Measurements from ENCODE around the gene GDF15.

The GDF15 gene

DNA sequence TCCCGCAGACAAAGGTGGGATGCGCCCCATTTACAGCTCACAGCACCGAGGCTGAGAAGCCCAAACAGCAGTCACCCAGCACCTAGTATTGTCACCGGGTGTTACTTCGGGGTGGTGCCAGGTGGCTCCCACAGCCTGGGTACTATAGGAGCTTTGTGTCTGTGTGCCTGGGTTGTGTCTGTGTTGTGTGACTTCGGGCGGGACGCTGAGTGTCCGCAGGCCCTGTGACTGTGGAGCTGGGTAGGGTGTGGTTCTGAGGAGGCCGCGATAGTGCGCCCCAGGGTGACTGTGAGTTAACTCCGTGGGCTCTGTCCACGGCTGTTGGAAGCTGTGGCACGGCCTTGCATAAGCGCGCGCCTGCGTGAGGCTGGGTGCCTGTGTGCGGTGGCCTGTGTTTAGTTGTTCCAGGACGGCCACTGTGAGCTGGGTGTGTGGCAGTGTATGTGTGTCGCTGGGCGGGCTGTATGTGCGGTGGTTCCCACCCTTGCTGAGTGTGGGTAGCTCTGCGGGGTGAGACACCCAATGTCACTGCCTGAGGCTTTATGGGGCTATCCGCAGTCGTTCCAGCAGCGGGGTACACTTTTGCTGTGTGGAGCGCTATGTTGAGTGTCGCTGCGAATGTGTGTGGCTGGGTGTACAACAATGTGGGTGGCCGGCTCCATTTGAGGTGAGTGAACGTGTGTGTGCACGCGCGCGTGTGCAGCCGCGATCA lies 32.7 kb downstream of the GDF15 start:
- no peak for DNase-seq (ENCODE audit: low read depth in 2 of 2)

DNA sequence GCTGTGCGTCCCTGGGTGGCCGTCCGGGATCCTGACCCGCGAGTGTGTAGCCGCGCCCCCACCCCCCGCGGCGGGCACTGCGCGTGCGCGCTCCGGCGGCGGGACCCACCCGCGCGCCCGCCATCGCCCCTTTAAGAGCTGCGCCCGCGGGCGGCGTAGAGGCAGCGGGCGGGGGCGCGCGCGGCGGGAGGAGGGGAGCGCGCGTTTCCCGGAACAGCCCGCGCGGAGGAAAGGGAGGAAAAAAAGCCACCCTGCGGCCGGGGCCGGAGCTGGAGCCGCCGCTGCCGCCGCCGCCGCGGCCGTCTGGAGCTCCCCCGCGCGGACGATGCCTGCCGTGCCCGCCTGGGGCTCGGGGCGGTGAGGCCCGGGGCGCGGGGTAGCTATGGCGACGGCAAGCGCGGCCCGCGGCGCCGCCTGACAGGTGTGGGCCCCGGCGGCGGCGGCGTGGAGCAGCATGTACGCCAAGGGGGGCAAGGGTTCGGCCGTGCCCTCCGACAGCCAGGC lies 33.3 kb downstream of the GDF15 start, which contains the start of gene SSBP4:
Gene SSBP4, plus strand, starts transcription at position 204 of the 504 bp plus-strand sequence. Its CDS starts 251 bp downstream, at position 455.
- DNase-seq (ENCODE audit: low read depth in 2 of 2), result no peak

DNA sequence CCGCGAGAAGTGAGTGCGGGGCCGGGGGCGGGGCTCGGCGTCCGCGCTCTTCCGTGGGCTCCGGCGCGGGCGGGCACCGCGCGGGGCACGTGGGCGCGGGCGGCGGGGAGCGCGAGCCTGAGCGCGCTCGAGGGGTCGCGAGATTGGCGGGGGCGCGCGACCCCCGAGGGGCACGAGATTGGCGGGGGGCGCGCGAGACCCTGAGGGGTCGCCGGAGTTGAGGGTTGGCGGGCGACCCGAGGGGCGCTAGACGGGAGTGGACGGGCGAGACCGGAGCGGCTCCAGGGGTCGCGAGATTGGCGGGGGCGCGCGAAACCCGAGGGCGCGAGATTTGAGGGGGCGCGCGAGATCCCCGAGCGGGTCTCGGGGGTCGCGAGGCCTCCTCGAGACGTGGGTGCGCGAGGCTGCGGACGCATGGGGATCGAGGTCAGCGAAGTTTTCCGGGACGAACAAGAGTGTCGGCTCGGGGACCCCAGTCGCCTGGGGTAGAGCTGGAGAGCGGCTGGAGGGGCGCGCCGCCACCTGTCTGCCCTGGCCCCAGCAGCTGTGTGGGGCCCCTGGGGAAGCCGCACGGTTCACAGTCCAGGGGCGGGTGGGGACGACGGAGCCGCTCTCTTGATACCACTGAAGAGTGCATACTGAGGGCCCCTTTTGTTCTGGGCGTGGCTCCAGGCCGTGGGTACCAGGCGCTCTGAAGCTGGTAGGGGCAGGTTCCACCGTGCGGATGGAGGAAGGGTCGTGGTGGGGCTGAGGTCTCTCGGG lies 33.9 kb downstream of the GDF15 start:
- no peak for DNase-seq (ENCODE audit: low read depth in 2 of 2)

DNA sequence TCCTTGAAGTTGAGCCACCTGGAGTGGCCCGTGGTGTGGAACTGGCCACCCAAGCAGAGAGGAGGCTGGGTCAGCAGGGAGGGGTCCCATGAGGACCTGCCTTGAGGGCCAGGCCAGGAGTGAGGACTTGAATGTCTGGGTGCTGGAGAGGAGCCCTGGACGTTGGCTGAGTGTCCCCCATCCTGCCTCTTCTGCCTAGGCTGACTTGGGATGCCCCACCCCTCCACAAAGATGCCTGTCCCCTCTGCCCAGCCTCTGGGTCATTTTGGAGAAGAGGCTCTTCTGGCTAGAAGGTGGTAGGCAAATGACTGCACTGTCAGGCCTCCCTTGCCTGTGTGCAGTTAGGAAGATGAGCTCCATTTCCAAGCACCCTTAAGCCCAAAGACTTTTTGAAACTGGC lies 35.0 kb downstream of the GDF15 start:
- DNase-seq (ENCODE audit: low read depth in 2 of 2), result no peak

DNA sequence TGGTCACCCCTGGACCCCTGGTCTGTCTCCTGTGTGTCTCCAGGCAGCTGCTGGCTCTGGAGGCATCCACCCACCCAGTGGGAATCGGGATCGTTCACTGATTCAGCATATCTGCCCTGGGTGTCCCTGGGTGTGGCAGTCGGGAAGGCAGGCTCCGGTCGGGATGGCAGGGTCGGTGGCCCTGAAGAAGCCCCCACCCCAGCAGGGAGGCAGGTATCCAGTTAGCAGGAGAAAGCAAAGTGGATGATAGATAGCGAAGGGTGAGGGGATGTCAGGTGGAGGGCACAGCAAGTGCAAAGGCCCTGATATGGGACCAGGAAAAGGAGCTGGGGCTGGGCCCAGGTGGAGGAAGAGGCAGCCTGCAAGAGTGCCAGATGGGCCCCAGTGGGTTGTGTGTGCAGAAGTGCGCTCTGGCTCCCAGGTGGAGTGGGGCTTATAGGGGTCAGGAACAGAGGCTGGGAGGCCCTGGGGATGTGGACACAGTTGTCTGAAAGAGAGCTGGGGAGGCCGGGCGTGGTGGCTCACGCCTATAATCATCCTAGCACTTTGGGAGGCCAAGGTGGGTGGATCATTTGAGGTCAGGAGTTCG lies 35.5 kb downstream of the GDF15 start:
- DNase-seq (ENCODE audit: low read depth in 2 of 2), result no peak

DNA sequence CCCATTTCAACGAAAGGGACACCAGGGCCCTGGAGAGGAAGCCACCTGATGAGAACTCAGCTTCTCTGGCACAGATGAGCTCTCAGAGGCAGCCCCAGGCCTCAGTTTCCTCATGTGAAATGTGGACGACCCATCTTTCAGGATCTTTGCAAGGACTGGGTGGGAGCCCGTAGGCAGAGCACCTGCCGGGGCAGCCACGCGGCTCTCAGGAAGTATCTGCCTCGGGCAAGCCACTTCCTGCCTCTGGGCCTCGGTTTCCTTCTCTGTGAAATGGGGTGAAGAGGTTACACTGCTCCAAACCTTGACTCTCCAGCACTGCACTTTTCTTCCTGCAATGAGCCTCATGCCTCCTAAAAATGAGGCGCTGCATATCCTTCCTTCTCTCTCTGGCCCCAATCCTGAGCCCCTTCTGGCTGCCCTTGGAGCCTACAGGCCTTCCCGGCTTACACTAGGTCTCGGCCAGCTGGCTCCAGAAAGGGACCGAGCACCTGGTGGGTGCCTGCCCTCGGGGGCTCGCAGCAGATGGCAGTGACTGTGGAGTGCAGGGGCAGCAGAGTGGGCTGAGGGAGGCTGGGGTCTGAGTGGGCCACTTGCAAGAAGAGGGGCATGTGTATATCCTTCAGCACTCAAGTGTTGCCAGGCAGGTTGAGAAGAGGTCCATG lies 36.7 kb downstream of the GDF15 start:
- no peak for DNase-seq (ENCODE audit: low read depth in 2 of 2)

DNA sequence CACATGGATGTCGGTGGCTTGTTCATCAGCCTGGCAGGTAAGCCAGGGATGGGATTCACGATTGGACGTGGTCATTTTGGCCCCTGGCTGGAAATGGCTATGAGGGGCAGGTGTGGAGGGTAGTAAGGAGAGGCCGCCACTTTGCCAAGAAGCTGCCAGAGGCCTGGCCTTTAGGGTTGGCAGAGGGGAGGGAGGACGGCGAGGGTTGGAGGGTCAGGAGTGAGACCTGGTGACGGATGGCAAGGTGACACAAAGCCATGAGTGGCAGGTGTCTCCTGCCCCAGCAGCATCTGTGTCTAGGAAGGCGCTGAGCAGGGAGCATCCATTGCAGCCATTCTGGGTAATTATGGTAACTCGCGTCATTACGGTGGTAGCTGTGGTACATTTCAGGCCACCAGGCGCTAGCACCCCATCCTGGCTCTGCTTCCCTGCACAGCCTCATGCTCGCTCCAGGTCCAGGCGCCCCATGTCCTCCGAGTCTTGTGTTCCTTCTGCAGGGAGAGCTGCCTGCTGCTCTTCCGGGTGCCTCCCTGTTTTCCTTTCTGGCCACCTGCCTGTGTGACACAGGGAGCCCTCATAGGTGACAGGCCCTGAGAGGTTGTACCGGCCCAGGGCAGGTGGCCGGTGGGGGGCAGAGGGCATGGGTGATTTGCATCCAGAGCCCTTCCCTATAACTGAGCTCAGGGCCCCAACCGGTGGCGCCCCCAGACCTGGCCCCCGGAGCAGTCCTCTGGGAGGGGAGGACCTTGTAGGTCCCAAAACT lies 37.5 kb downstream of the GDF15 start:
- DNase-seq (ENCODE audit: low read depth in 2 of 2), result no peak

DNA sequence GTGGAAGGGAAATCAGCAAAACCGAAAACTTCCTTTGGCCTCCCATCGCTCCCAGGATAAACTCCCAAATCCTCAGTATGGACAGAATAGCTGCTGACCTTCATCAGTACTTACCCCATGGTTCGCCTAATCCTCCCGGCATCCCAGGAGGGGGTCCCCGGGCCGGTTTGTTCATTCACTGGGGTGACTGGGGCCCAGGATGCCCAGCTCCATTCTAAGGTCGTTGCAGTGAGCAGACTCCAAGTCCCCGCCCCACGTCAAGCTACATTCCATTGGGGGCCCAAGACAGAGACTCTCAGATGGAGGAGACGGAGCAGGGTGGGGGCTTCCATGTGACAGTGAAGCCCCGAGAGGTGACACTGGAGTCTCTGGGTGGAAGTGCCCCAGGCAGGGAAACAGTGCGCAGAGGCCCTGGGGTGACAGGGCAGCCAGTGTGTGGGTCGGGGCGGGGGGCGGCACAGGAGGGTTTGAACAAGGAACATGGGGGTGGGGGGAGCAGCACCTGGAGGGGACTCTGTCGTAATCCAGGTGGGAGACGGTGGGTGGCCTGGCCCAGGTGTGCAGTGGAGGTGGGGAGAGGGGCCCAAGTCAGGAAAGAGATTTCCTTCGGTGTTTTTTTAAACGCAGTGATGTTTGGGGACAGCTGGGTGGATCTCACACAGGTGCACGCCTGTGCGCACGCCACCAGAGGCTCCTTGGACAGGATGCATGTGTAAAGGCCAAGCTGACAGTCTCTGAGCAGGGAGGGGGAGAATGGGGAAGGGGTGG lies 38.3 kb downstream of the GDF15 start:
- DNase-seq (ENCODE audit: low read depth in 2 of 2), result no peak

DNA sequence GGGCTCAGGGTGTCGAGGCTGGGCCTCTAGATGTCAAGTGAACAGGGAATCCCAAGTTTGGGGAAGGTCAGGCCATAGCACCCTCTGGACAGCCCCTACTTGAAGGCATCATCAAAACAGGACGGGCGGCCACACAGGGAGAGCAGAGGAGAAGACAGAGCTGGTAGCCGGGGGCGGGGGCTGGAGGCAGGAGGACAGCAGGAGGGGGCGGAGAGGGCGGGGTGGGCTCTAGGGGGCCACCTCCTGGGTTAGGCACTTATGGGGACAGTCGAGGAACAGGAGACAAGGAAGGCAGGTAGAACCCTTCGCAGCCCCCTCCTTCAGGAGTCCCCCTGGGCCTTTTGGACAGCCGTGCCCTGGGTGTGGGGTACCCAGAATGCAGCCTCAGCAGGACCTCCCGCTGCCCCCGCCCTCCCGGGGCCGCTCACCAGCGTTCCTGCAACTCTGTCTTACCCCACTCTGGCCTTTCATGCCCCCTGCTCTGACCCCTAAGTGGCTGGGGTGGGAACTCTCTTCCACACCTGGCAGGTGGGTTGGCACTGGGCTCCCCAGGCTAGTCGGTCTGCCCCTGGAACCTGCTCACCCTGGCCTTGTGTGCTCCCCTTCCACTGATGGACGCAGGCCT lies 39.0 kb downstream of the GDF15 start:
- no peak for DNase-seq (ENCODE audit: low read depth in 2 of 2)

DNA sequence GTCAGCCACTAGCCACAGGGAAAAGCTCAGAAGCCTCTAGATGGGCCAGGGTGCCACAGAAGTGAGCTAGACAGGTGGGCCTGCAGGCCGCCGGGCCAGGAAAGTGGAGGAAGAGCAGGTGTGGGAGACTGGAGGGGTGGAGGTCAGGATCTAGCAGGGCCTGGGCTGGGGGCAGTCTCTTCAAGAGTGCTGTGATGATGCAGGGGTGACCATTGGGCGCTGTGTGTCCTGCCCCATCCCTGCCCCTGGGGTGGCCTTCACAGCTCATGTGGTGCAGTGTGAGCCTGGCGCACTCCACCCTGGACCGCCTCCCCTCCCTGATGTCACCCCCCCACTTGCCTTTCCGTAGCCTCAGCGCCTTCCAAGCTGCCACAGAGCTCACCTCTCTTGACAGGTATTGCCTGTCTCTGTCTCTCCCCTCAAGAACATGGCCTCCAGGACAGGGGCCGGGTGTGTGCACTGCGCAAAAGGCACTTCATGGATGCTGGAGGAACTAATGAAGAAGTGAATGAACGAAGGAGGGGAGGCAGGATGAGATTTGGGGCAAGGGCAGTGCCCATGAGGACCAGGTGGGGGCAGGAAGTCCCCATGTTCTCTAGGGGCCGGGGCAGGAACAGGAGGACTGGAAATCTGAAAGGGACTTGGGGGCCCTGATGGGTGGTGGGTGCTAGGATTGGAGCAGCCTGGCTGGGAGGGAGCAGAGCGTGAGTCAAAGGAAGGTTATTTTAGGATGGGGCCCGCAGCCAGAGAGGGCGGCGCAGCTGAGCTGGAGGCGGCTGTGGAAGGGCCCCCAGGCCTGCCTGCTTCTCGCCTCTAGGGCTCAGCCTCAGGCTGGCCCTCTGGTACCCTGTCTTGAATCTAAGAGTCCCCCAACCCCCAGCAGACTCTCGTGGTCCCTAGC lies 39.8 kb downstream of the GDF15 start:
- DNase-seq (ENCODE audit: low read depth in 2 of 2), result no peak

DNA sequence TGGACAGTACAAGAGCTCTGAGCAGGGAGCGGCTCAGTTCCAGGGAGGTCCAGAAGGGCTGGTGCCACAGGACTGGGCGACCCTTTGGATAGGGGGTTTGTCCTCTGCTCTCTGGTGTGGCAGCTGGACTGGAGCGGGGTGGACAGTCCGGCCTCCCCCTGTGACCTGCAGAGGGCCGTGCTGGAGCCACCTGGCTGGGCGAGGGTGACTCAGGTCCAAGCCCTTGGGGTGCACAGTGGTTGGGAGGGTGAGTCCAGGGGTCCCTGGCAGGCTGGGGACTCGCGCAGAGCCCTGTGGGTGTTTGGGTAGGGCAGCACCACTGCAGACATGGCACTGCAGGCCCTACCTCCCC lies 40.4 kb downstream of the GDF15 start:
- no peak for DNase-seq (ENCODE audit: low read depth in 2 of 2)

DNA sequence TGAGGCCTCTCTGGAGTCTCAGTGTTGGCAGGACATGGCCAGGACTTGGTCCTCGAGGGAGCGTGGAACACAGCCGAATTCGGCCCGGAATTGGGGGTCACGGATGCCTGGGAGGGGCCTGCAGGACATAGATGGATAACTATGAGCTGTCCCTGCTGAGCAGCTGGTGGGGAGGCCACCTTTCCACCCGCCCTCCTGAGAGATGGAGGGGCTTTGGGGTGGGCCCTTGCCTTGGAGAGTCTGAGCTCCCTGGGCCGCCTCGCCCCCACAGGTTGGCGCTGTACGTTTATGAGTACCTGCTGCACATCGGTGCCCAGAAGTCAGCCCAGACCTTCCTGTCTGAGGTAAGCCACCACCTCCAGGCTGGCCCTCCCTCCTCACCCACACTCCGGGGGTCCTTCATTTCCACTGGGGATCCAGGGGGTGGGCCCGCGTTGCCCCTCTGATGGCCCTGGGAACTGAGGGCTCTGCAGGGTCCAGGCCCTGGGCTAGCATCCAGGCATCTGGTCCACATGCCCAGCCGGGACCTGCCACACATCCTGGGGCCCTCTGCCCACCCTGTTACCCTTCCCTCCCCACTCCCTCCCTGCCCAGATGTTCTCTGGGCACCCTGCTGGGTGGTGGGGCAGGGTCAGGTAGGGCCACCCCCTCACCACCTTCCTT lies 41.3 kb downstream of the GDF15 start:
- no peak for DNase-seq (ENCODE audit: low read depth in 2 of 2)

DNA sequence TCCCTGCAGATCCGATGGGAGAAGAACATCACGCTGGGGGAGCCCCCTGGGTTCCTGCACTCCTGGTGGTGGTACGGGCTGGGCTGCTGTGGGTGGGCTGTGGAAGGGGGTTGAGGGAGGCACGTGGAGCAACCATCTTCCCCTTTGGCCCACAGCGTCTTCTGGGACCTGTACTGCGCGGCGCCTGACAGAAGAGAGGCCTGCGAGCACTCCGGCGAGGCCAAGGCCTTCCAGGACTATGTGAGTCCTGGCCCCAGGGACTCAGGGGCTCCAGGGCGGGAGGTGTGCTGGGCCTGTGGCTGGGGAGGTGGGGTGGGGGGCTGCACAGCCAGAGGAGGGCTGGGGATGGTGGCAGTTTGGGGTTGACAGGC lies 41.8 kb downstream of the GDF15 start:
- no peak for DNase-seq (ENCODE audit: low read depth in 2 of 2)

DNA sequence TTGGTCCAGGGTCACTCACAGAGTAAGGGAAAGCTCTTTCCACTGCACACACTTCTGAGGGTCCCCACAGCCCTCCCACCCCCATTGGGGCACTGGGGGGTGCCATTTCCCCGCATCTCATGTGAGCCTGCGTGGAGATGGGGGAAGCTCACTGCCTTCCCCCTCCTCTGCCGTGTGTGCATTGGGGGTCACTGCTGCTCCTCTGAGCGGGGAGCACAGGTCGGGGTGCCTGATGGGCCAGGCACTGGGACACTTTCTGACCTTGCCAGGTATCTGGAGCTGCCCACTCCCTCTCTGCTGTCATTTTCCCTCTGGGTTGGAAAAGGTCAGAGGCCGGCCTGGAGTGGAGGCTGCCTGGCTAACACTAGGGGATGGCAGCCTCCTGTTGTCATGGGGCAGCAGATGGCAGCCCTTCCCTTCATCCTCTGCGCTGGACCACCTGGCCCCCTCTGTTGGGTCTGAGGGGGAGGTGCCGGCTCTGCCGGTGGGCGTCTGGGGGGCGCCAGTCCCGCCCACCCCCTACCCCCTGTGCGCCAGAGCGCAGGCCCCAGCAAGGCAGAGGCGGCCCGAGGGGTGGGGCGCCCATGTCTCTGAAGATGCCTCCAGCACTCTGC lies 42.3 kb downstream of the GDF15 start:
- no peak for DNase-seq (ENCODE audit: low read depth in 2 of 2)

DNA sequence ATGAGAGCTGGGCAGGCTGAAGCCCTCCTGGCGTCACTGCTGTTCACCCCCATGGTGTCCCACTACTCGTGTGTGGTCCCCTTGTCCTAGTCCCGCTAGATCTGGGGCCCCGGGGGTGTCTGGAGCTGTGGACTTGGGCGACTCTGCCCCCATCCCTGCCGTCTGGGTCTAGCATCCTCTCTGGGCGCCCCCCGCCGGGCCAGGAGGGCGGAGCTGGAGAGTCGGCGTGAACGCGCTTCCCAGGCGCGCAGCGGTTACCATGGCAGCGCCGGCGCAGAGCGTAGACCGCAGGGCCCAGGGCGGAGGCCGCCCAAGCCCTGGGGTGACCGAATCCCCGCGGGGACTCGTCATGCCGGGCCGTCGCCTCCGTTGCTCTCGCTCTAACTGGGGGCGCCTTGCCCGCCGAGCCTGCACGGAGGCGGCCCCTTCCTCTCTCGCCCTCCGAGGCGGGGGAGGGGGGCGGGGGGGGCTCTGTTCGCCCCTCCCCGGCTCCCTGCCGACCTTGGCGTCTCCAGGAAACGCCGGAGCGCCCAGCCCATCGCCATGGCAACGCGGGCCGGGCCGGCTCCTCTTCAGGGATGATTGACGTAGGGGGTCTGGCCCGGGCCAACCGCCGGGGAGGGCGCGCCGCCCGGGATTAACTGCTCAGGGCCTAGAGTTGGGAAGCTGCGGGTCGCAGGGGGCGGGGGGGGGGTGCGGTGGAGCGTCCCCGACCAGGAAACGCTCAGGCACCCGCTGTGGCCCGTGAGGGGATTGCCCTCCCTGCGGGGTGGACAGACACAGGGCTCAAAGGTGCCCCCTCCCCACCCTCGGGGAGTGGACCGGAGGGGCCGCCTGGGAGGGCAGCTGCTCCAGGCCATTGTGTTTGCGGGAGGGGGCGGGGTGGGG lies 43.1 kb downstream of the GDF15 start:
- peak in 1 of 2 donors; percentile 62 for DNase-seq (ENCODE audit: low read depth in 2 of 2)

DNA sequence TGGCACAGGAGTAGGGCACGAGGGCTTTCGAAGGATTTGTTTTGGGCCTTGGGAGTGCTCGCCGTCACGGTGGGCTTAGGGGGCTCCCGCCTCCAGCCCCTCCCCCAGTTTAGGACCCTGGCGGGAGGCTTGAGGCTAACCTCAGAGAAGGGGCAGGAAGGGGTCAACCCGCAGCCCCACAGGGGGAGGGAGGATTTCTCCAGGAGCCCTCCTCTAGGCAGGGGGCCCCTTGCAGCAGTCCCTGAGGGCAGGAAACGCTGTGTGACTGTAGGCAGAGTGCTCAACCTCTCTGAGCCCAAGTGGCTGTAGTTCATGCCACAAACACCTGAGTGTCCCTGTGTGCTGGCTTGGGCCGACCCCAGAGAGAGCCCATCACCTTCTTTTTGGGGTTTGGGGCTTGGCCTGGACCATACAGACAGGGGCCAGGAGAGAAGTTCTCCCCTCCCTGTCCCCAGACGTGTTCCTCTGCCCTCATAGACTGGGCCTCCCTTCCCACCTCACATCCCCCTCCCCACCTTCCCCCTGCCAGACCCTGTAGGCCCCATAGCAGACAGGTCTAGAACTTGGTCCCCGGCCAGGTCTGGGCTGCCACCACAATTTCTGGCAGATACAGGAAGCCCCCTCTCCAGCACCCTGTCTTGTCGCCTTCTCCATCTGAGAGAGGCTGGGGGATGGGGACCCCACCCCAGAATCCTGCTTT lies 43.9 kb downstream of the GDF15 start:
- DNase-seq (ENCODE audit: low read depth in 2 of 2), result no peak

All from stimulated activated CD4-positive, alpha-beta T cell treated with anti-CD3 and anti-CD28 coated beads, Interleukin-15, amount 100 ng/mL, for 48 hours (primary cell).